Transverse colon (tissue), 4 donors: ENCODE measurements around the gene REV1. TPM values are rescaled to one million over a fixed set of nuclear protein-coding genes. Genes with fewer than 3 reads are reported as not detected.

ENCODE experiments used
- DNase-seq: peaks from one replicate; pipeline ENCODE4 v3.0.0-alpha.2; 2019
- H3K27ac ChIP-seq, 4 donors: fragments of 200-600 bp; sonication (generic); 2 replicates each; pipeline ENCODE4 v1.5.1; 2016 to 2018; ENCODE audit warnings: inconsistent platforms in 4 of 4
- H3K27me3 ChIP-seq: fragments of 200-600 bp; sonication (generic); 2 replicates; pipeline ENCODE4 v1.5.1; 2017; ENCODE audit warnings: inconsistent platforms
- H3K36me3 ChIP-seq, 4 donors: fragments of 200-600 bp; sonication (generic); 2 replicates each; pipeline ENCODE4 v1.5.1; 2017 to 2019; ENCODE audit warnings: inconsistent platforms in 4 of 4
- H3K4me1 ChIP-seq, 4 donors: fragments of 200-600 bp; sonication (generic); 2 replicates each; pipeline ENCODE4 v1.5.1; 2017 to 2020; ENCODE audit warnings: inconsistent platforms in 4 of 4
- H3K4me3 ChIP-seq, 4 donors: fragments of 200-600 bp; sonication (generic); 1 replicate in 1 of 4; 2 replicates in 3 of 4; pipeline versions ENCODE4 v1.5.1 to v1.6.1; 2017 to 2019; ENCODE audit warnings: inconsistent platforms in 4 of 4
- H3K9me3 ChIP-seq, 2 donors: fragments of 200-600 bp; sonication (generic); 2 replicates each; pipeline ENCODE4 v1.5.1; 2017 to 2019; ENCODE audit warnings: inconsistent platforms in 2 of 2
- EP300 ChIP-seq: sonication (generic); formaldehyde crosslinking; IDR thresholded peaks from one replicate; pipeline ENCODE4 v1.6.1; 2017; ENCODE audit warnings: antibody characterized with exemption, low read depth
- POLR2A ChIP-seq: fragments of 450-650 bp; IDR thresholded peaks from one replicate; pipeline ENCODE4 v1.6.1; 2016; ENCODE audit warnings: antibody characterized with exemption, mild to moderate bottlenecking, moderate library complexity
- POLR2AphosphoS5 ChIP-seq, 3 donors: sonication (generic); formaldehyde crosslinking; IDR thresholded peaks; one replicate each; pipeline ENCODE4 v1.6.1; 2016; ENCODE audit warnings: antibody characterized with exemption in 3 of 3
- WGBS, 2 donors: methylation state at CpG; one replicate each; pipeline ENCODE4 v1.1.5; 2018; ENCODE audit warnings: low coverage in 1 of 2; 5-methylcytosine and 5-hydroxymethylcytosine counted together
- in situ Hi-C, 4 donors: fragments of 200-750 bp; cut with MboI; loops; one replicate each; pipeline versions ENCODE4 v1.15.0 to v1.15.1; 2017; ENCODE audit warnings: low sequenced_read_pairs in 3 of 4, low pct_ligation_motif_present in 1 of 4, low pct_unique_long_range_greater_than_20kb in 1 of 4
- intact Hi-C: fragments of 100-400 bp; cut with DNase I; formaldehyde crosslinking; loops from one replicate; pipeline ENCODE4 v1.15.1; 2023; ENCODE audit warnings: low total_unique reads
- total RNA-seq, 4 donors: library from RNA; depleted of rRNA; stranded (reverse); fragments of >200 nt; gene quantifications; one replicate each; pipeline ENCODE4 v1.1.0, GENCODE V29; 2016
- TF ChIP-seq, protein P1 (sequence below), 5 experiments: fragments of 200-600 bp in 3 of 5; fragments of 450-650 bp in 2 of 5; sonication (generic) in 3 of 5; IDR thresholded peaks; 1 replicate in 2 of 5; 2 replicates in 3 of 5; pipeline ENCODE4 v1.5.1; 2016 to 2017; ENCODE audit warnings: antibody characterized with exemption in 5 of 5, inconsistent platforms in 3 of 5, mild to moderate bottlenecking in 2 of 5, moderate library complexity in 1 of 5

REV1 gene
- total RNA-seq, 4 donors from 2014 or later, result 23.2 to 199 (median 73.5) TPM

- TF ChIP-seq, protein P1, sequence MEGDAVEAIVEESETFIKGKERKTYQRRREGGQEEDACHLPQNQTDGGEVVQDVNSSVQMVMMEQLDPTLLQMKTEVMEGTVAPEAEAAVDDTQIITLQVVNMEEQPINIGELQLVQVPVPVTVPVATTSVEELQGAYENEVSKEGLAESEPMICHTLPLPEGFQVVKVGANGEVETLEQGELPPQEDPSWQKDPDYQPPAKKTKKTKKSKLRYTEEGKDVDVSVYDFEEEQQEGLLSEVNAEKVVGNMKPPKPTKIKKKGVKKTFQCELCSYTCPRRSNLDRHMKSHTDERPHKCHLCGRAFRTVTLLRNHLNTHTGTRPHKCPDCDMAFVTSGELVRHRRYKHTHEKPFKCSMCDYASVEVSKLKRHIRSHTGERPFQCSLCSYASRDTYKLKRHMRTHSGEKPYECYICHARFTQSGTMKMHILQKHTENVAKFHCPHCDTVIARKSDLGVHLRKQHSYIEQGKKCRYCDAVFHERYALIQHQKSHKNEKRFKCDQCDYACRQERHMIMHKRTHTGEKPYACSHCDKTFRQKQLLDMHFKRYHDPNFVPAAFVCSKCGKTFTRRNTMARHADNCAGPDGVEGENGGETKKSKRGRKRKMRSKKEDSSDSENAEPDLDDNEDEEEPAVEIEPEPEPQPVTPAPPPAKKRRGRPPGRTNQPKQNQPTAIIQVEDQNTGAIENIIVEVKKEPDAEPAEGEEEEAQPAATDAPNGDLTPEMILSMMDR (IDR thresholded peaks at IDR 0.05), result no peak
- TF ChIP-seq EP300 (no peak), POLR2AphosphoS5 (IDR thresholded peaks at IDR 0.05) (no peak), POLR2A (no peak)
- no peak overlapping the region for H3K27ac ChIP-seq
Measured at GRCh38 chr2:99520813-99521212, 31.0 kb upstream of the REV1 start.

GRCh38 chr2:99520195-99520594 is 30.4 kb upstream of the REV1 start:
- no peak for DNase-seq
- no peaks in the 10 kb centered on the region for H3K9me3 ChIP-seq
- in situ Hi-C loops (no loop called here), intact Hi-C loops (no loop called here)
- H3K27me3 ChIP-seq, result no peaks in the 10 kb centered on the region
- H3K36me3 ChIP-seq, result no peaks in the 10 kb centered on the region
- no peaks in the 10 kb centered on the region for H3K4me1 ChIP-seq
- no peak overlapping the region for H3K27ac ChIP-seq
- WGBS, 2 donors, result 87 to 93% methylated on average over 3 to 4 of the region's 4 CpGs
- H3K4me3 ChIP-seq, result no peak overlapping the region
- TF ChIP-seq POLR2AphosphoS5 (IDR thresholded peaks at IDR 0.05), result no peak

More at GRCh38 chr2:99520813-99521212, 31.0 kb upstream of the REV1 start:
- Histone ChIP-seq H3K9me3 (no peaks in the 10 kb centered on the region), H3K4me1 (no peaks in the 10 kb centered on the region), H3K27me3 (no peaks in the 10 kb centered on the region), H3K36me3 (no peaks in the 10 kb centered on the region), H3K4me3 (no peak overlapping the region)
- intact Hi-C loops, result no loop called here
- DNase-seq, result no peak
- WGBS, 2 donors, result 71 to 82% methylated on average over 3 of the region's 3 CpGs
- in situ Hi-C loops, result no loop called here

DNA sequence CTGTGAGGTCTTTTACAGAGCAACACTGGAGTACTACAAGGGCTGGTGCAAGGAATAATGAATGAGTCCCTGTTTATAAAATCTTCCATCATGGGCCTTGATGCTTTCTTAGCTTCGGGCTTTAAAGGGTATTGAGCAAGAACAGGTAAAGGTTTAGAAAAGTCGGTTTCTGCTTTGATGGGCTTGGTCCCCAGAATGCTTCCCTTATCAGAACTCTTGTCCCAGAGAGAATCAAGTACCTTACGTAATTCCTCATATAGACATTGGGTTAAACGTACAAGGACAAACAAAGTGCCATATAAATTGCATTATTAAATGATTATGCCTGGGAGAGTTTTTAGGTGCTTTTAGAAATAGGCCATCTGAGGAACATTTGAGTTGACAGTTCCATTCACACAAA is 24.5 kb upstream of the REV1 start:
- Histone ChIP-seq H3K4me1 (peaks cover 0 to 4% (median 0%) of the 10 kb centered on the region in 4 donors), H3K36me3 (no peaks in the 10 kb centered on the region), H3K27ac (no peak overlapping the region), H3K27me3 (no peaks in the 10 kb centered on the region), H3K4me3 (no peak overlapping the region), H3K9me3 (no peaks in the 10 kb centered on the region)
- TF ChIP-seq POLR2A (no peak), EP300 (no peak), POLR2AphosphoS5 (IDR thresholded peaks at IDR 0.05) (no peak)
- TF ChIP-seq, protein P1 (IDR thresholded peaks at IDR 0.05), result no peak
- in situ Hi-C loops, result no loop called here
- WGBS, 2 donors, result 74 to 80% methylated on average over 4 of the region's 4 CpGs
- intact Hi-C loops, result no loop called here
- no peak for DNase-seq

GRCh38 chr2:99512181-99512591 is 22.4 kb upstream of the REV1 start:
- Histone ChIP-seq H3K27me3 (no peaks in the 10 kb centered on the region), H3K27ac (peak overlapping the region in 3 of 4 donors; percentile 57 to 60 (median 59)), H3K36me3 (no peaks in the 10 kb centered on the region), H3K9me3 (no peaks in the 10 kb centered on the region), H3K4me1 (peaks cover 0 to 4% (median 0%) of the 10 kb centered on the region in 4 donors), H3K4me3 (no peak overlapping the region)
- DNase-seq, result no peak
- 84 to 88% methylated on average over 1 of the region's 1 CpG for WGBS, 2 donors
- intact Hi-C loops, result no loop called here
- in situ Hi-C loops, result no loop called here
- TF ChIP-seq EP300 (peak; percentile 40), POLR2A (no peak), POLR2AphosphoS5 (IDR thresholded peaks at IDR 0.05) (peak; percentile 75 to 96 (median 86))
- TF ChIP-seq, protein P1 (IDR thresholded peaks at IDR 0.05), result no peak

DNA sequence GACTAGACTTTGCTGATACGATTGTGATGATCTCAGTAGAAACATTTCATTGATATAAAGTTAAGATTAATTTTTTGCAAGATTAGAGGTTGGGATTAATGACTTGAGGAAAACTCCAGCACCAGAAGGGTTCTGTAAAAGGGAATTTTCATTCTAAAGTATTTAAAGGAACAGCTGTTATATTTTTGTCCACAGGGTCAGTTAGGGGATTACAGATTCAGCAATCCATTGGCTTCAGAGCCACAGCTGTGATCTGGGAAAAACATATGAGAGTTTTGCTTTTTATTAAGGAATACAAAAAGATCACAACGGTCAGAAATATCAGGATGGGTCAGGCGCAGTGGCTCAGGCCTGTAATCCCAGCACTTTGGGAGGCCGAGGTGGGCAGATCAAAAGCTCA is 19.6 kb upstream of the REV1 start:
- DNase-seq, result no peak
- Histone ChIP-seq H3K36me3 (no peaks in the 10 kb centered on the region), H3K27ac (no peak overlapping the region), H3K4me3 (no peak overlapping the region), H3K4me1 (peaks cover 0 to 4% (median 0%) of the 10 kb centered on the region in 4 donors), H3K27me3 (no peaks in the 10 kb centered on the region), H3K9me3 (no peaks in the 10 kb centered on the region)
- intact Hi-C loops (no loop called here), in situ Hi-C loops (no loop called here)
- no peak for TF ChIP-seq POLR2A
- TF ChIP-seq, protein P1 (IDR thresholded peaks at IDR 0.05), result no peak
- no peak for TF ChIP-seq POLR2AphosphoS5 (IDR thresholded peaks at IDR 0.05)
- no peak for TF ChIP-seq EP300
- WGBS, 2 donors, result 75 to 79% methylated on average over 3 to 4 of the region's 4 CpGs
